GM12865 (cell line): Measurements from ENCODE around the gene CLEC11A.

ENCODE experiments used
- DNase-seq: peaks from one replicate; pipeline ENCODE4 v3.0.0; 2010; ENCODE audit warnings: low read depth
- H3K4me3 ChIP-seq: 2 replicates; pipeline ENCODE4 v1.5.1; 2011; ENCODE audit warnings: mild to moderate bottlenecking, low read depth, low read length, control low read depth
- TF ChIP-seq, protein P1 (sequence below): IDR thresholded peaks from 2 replicates; pipeline ENCODE4 v1.5.1; 2011; ENCODE audit warnings: low read length, control low read depth, low read depth, inconsistent platforms; ENCODE audit not compliant: insufficient read depth; ENCODE audit errors: missing control alignments

CLEC11A gene

DNA sequence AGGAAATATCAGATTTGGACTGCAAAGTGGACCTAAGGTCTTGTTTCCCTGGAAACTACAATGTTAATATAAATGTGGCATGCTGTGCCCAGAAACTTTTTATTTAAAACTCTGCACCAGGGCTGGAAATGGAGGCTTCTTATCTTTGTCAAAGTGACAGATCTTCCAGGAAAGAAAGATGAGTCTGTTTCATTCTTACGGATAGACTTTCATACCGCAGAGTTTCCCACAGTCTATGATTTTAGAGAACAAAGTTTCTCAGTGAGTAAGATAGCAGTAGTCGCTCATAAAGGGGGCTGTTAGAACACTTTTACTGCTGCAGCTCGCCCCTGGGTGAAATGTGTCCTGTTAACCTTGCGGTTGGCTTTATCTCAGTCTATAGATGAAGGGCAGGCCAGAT lies 6.7 kb downstream of the CLEC11A start:
- DNase-seq: no peak
- TF ChIP-seq, protein P1, sequence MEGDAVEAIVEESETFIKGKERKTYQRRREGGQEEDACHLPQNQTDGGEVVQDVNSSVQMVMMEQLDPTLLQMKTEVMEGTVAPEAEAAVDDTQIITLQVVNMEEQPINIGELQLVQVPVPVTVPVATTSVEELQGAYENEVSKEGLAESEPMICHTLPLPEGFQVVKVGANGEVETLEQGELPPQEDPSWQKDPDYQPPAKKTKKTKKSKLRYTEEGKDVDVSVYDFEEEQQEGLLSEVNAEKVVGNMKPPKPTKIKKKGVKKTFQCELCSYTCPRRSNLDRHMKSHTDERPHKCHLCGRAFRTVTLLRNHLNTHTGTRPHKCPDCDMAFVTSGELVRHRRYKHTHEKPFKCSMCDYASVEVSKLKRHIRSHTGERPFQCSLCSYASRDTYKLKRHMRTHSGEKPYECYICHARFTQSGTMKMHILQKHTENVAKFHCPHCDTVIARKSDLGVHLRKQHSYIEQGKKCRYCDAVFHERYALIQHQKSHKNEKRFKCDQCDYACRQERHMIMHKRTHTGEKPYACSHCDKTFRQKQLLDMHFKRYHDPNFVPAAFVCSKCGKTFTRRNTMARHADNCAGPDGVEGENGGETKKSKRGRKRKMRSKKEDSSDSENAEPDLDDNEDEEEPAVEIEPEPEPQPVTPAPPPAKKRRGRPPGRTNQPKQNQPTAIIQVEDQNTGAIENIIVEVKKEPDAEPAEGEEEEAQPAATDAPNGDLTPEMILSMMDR: no peak
- no peak overlapping the region for H3K4me3 ChIP-seq

DNA sequence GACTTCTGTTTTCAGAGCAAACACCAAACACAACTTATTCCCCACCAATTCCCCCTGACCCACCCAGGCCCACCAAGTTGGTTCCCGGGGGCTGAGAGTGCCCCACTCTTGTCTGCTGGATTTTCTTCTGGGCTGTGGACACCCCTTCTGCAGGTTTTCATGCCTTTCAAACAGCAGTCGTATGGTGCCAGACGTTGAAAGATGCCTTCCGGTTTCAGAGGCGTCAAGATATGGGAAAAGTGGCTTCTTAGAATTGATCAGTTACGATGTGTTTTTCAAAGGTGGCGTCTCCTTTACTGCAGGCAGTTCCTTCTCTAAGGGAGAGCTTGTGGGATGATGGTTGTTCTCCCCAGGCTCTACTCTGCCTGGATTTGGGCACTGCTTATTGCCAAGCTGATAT lies 12.7 kb downstream of the CLEC11A start:
- DNase-seq: no peak
- TF ChIP-seq, protein P1: no peak
- no peak overlapping the region for H3K4me3 ChIP-seq

DNA sequence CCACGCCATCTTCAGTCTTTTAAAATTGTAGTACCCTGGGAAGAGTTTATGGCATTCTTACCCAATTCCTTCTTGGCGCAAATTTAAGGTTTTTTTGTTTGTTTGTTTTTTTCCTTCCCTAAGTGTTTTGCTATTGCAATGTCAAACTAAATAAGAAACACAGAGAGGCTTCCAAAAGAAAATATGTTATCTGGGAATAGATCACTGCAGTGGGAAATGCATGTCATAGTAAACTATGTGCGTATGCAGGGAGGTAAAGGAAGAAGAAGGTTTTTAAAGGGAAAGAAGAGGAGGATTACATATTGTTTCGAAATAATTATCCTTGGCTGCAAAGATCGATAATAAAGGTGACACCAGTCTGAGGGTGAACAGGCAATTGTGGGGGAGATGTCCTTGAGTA lies 13.2 kb downstream of the CLEC11A start:
- H3K4me3 ChIP-seq: no peak overlapping the region
- TF ChIP-seq, protein P1: no peak
- DNase-seq: no peak

DNA sequence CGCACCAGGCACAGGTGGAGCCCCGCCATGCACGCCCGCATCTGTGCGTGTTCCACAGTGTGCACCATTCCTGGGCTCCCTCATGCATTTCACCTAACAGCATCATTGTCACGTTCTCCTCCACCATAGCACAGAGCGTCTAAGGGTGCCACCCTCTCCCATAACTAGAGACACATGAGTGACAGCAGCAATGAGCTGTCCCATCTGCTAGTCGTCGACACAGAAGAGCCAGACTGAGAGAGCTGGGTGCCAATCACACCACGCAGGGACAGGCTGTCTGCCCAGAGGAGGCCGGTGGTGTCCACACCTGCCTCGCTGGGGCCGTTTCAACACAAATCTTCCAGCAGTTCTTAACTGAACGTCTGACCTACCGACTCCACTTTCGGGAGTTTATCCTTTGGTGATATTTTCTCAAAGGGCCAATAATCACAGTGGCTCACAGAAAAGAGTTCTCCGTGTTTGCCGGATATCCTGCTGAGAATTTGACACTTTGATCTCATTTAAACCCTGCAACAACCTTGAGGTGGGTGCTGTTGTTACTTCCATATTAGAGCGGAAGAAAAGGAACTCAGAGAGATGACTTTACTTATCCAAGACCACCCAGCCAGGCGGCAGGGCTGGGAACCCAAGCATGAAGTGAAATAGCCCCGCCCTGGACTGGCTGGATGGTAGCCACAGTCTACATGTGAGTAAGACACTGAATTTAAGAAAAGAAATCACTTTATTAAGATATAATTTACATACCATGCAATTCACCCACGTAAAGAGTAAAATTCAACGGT lies 16.2 kb downstream of the CLEC11A start:
- DNase-seq: no peak
- TF ChIP-seq, protein P1: no peak
- no peak overlapping the region for H3K4me3 ChIP-seq

DNA sequence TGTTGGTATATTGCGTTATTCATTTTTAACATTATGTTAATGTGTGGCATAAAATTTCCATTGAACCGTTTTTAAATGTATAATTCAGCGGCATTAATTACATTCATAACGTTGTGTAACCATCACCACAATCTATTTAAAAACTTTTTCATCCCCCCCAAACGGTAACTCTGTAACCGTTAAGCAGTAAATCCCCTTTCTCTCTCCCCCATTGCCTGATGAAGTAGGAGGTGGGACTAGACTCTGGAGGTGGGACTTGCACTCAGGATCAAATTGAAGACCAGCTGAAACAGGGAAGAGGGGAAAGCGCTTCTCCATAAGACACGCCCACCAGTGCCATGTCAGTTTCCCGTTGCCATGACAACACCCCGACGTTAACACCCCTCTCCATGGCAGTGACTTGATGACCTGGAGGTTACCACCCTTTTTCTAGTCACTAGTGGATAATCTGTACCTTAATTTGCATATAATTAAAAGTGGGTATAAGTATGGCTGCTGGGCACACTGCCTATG lies 16.8 kb downstream of the CLEC11A start:
- no peak for DNase-seq
- H3K4me3 ChIP-seq: no peak overlapping the region
- TF ChIP-seq, protein P1: no peak

DNA sequence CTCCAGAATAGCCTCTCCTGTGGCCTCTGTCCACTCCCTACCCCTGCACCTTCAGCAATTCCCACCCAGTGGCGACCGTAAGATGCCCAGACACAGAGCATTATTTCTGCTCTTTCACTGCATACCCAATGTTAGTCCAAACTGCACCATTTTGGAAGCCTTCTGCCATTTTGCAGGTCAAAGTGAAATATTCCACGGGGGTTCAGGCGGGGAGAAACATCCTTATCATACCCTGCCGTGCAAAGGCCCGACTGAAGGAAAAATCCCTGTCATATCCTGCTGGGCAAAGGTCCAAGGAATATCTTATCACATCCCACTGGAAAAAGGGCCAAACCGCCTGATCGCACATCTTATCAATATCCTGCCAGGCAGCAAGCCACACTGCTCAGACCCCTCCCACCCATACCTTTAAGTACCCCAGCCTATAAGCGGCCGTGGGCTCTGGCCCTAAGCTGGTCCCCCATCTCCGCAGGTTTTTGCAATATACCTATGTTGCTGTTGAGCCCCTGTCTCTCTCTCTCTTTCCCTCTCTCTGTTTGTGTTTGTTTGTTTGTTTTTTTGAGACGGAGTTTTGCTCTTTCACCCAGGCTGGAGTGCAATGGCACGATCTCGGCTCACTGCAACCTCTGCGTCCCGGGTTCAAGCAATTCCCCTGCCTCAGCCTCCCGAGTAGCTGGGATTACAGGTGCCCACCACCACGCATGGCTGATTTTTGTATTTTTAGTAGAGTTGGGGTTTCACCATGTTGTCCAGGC lies 18.2 kb downstream of the CLEC11A start:
- TF ChIP-seq, protein P1: no peak
- no peak for DNase-seq
- no peak overlapping the region for H3K4me3 ChIP-seq
